HG03095 (cell line): ENCODE data around the gene TRAF3.

Experiments used
- ATAC-seq: cut with Tn5 transposase; IDR thresholded peaks from one replicate; pipeline ENCODE4 v1.9.1; 2021; ENCODE audit warnings: moderate library complexity; ENCODE audit not compliant: unreplicated experiment

Gene TRAF3

DNA sequence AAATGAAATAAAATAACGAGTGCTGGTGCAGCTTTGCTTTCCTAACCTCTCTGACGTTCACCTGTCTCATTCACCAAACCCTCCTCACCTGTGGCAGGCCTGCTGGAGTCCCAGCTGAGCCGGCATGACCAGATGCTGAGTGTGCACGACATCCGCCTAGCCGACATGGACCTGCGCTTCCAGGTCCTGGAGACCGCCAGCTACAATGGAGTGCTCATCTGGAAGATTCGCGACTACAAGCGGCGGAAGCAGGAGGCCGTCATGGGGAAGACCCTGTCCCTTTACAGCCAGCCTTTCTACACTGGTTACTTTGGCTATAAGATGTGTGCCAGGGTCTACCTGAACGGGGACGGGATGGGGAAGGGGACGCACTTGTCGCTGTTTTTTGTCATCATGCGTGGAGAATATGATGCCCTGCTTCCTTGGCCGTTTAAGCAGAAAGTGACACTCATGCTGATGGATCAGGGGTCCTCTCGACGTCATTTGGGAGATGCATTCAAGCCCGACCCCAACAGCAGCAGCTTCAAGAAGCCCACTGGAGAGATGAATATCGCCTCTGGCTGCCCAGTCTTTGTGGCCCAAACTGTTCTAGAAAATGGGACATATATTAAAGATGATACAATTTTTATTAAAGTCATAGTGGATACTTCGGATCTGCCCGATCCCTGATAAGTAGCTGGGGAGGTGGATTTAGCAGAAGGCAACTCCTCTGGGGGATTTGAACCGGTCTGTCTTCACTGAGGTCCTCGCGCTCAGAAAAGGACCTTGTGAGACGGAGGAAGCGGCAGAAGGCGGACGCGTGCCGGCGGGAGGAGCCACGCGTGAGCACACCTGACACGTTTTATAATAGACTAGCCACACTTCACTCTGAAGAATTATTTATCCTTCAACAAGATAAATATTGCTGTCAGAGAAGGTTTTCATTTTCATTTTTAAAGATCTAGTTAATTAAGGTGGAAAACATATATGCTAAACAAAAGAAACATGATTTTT, 128.2 kb downstream of the TRAF3 start:
- no peak for ATAC-seq

DNA sequence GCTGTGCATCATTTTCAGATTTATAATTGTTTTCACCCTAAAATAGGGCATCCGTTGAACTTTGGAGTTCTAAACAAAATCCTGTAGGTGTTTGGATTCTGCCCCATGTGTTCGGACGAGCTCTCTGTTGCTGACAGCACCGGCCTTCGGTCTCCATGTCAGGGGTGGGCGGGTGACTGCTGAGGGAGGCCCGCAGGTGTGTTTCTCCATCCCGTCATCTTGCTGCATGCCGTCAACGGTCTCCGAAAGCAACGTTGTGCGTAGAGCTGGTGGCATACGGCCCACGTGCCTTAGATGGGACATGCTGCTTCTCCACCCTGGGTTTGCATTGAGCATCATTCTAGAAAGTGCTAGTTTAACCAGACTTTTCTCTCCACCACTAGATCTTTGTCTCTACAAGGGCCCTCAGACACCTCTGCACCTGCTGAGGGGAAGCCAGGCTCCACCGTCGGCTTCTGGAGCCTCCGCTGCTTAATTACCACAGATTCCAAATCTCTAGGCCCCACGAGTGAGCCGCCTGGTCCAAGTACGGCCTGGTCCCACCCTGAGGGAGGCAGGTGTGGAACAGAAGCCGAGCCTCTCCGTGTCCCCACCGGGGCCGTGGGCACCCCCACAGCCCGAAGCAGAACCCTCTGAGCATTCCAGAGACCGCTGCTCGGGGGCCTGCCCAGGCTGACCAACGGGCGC, 129.5 kb downstream of the TRAF3 start:
- ATAC-seq, result no peak

DNA sequence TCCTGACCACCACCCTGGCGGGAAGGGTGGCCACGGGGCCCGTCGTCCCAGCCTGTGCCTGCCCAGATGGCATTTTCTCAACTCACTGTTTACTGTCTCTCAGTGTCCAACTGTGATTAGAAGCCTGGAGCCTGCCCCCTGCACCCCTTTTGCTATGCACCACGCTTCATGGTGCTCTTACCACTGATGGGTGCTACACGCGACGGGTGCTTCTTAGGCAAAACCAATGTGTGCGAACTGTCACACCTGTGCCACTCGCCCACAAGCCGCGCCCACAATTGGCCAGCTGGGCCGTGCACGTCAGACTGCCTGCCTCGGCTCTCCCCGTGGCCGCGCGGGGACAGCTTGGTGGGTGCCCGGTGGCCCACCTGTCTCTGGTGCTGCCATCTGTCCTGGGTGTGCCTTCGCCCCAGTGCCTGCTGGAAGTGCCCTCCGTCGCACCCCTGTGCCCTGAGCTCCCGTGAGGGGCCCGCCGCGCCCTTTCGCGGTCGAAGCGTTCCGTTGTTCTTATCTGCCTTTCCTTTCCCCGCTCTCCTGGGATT, 130.1 kb downstream of the TRAF3 start:
- no peak for ATAC-seq

DNA sequence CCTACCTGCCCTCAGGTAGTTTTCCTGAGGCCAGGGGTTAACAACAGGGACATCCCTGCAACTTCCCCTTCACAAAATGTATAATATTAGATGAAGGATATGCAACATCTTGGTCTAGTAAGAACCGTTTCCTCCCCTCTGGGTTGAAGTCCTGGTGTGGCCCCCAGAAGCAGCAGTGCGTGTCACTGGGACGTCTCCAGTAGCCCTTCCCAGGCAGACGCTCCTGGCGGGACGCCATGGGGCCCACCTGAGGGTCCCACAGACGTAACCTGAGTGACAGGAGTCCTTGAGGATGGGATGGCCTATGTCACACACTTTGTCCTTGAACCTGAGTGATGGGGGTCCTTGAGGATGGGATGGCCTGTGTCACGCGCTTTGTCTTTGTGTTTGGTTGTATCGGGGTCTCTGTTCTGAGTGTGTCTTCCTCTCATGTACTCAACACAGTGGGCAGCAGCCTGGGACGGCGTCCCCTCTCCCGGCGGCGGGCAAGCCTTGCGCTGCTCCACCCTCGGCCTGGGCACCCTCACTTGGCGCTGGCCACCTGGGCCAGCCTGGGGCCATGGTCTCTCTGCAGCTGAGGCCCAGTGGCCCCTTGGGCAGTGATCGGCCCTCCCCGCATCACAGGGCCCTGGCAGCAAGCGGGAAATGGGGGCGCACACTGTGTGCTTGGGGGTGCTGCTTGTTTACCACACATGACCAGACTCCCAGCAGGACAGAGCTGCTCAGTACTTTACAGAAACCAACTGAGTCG, 130.9 kb downstream of the TRAF3 start:
- ATAC-seq, result no peak

DNA sequence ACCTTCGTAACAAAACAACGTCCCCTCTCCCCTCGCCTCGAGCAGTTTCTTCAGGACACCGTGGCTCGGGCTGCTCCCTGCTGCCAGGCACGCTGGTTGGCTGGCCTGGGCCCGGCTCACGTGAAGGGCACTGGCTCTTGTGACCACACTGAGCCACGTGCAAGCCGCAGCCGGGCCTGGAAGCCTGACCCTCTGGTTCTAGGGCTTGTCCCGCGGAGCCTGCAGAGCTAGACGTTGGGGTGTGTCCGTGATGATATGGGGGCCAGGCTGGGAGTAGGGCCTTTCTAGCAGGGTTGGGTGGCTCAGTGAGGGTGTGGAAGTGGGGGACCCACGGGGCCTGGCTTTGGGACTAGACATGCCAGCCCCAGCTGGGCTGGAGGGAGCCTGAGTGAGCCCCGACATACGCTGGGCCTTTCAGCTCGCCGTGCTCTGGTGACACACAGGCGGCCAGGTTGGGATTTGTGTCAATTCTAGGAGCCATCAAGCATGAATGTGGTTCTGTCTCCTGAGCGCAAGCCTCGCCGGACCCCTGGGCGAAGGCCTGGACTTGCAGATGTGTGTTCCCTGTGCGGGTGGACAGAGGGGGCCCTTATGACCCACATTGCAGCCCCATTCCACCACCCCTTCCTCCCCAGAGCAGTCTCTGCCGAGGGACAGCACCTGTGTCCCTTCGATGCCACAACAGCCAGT, 131.7 kb downstream of the TRAF3 start:
- no peak for ATAC-seq

DNA sequence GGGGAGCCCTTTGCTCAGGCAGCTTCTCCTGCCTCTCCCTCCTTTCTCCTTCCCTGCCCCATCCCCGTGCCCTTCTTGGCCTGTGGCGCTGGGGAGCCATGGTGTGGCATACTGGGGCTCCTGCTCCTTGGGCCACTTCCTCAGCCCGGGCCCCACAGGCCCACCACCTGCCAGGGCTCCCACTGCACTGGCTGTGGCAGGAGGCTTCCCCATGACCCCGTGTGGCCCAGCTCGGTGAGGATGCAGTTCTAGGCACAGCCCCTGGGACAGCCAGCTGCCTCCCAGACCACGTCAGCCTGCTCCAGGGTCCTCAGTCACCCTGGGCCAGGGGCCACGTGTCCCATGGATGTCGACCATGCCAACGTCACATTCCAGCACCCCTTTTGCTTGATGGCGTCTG, 132.2 kb downstream of the TRAF3 start:
- no peak for ATAC-seq

DNA sequence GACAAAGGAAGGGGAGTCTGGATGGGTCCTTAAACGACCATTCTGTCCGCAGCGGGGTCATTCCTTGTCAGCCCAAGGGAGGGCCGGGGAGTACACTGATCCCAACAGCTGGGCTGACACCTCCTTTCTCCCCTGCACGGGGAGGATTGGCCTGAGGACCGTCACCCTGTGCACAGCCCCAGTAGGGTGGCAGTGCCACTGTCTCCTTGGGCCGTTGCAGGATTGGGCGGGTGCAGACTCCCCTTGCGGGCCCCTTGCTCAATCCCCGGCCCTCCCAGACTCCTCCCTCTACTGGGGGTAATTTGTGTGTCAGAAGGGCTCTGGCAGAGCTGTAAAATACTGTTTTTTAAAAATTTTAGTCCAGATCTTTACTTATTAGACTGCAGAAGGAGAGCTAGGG, 132.7 kb downstream of the TRAF3 start:
- no peak for ATAC-seq

DNA sequence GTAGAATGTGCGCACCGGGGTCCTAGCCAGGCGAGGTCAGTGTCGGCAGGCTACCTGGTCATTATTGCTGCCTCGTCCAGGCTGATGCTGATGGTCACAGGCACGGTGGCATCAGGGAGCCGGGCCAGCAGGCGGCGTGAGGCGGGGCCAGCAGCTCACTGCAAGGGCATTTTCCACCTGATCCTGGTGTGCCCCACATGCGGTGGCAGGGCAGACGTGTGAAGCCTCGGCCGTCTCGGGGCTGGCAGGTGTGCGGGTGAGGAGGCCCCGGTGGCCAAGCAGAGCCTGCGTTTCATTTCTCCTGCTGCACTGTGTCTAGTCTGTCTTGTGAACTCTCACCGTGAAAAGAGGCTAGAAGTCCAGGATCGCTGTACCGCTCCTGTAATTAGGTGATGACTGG, 133.2 kb downstream of the TRAF3 start:
- ATAC-seq, result no peak

DNA sequence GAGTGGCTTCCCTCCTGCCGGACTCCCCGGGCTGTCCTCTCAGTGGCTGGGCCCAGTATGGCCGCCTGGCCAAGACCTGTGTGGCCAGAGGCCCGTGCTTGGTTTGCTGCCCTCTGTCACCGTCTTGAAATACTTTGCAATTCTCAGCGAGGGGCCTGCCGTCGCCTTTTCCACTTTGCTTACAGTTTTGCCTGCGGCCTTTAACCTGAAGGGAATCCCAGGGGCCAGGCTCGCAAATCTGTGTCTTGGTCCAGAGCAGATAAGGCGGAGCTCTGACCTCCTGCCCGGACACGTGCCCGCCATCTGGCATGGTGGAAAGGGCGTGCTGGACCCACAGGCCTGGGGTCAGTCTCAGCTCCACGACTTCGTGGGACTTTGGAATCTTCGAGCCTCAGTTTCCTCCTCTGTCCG, 134.3 kb downstream of the TRAF3 start:
- ATAC-seq, result no peak

DNA sequence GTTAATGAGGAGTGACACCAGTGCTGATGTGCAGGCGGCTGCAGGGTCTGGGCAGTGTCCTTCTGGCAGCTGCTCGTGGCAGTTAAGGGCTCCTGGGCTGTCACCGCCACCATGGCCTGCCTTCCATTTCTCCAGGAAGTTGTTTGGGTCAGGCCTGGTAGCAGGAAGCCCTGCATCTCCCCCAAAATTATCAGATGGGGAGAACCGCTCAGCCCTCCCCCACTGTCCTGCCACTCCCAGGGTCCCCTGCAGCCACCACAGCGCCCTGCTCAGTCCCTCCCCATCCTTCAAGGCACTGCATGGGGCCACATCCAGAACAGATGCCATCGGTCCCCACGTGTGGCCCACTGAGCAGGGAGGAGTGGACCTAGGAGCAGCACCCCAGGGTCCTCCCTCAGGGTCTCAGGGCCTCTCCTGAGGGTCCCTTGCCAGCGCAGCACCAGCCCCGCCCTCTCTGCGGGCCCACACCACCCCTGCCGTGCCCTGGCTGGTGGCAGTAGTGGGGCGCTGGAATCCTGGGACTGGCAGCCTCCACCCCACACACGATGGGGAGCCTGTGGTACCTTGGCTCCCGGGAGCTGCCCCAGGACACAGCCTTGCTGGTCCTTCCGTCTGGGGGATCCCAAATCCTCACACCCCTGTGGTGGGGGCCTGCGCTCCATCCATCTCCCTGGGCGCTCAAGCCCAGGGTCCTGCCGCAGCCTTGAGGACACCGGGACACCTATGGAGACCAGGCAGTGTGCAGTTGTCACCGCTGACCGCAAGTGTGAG, 134.9 kb downstream of the TRAF3 start:
- ATAC-seq, result no peak

DNA sequence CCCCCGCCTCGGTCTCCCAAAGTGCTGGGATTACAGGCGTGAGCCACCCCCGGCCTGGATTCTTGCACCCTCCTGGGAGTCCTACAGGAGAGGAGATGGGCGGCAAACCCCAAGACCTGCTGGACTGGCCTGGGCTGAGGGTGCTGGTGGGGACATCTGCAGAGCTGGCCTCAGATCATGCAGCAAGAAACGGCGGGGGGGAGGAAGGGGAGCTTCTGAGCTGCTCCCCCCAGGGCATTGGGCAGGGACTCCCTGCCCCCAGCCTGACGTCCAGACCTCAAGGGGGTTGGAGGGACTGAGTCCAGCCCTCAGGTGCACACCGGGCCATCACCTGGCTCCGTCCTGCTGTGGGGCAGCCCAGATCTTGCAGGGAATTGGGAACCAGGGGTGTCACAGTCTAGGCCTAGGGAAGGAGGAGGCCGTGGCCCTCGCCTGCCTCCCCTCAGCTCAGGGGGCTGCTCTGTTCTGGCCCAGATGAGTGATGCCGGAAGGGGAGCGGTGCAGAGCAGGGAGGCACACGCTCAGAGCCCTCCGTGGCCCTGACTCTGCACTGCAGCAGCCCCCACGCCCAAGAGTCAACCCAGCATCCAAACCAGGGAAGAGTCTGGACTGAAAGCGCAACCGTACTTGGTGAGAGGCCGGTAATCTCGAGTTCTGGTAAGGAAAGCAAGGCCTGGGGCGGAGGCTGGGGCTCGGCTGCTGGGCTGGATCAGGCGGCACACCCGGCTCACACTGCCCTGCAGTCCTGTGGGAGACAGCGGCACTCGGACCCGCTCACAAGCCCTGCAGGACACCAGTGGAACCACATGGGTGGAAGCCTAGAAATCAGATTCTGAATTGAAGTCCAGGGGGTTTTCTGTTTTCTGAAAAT, 136.3 kb downstream of the TRAF3 start:
- no peak for ATAC-seq

DNA sequence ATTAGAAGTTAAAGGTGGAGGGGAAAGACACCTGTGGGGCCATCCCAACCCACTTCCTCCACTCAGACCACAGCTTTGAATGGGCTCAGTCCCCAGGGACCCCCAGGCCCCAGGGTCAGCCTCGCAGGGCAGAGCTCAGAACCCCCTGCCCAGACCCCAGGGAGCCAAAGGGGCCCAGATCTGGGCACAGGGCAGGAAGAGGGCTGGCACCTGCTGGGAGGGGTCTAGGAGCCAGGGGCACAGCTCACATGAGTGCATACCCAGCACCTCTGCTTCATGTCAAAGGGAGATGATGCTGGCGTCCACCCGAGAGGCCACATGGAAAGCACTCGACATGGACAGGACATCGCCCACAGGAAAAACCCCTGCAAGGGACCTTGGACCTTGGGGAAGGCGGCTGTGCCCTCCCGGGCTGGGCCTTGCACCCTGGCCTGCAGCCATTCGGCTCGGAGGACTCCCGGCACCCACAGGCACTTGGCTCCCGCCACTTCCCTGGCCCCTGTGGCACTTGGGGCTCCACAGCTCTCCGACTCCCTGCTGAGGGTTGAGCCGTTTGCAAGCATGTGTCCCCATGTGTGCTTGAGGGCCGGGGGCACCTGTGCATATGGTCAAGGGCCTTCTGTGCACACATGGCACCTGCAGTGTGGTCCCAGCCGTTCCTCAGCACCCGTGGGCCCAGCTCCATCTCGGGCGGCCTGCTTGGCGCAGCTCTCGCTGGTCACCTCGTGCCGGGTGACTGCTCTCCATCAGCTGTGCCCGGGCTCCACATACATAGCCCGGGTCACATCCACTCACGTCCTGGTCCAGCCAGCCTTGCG, 137.4 kb downstream of the TRAF3 start:
- no peak for ATAC-seq

DNA sequence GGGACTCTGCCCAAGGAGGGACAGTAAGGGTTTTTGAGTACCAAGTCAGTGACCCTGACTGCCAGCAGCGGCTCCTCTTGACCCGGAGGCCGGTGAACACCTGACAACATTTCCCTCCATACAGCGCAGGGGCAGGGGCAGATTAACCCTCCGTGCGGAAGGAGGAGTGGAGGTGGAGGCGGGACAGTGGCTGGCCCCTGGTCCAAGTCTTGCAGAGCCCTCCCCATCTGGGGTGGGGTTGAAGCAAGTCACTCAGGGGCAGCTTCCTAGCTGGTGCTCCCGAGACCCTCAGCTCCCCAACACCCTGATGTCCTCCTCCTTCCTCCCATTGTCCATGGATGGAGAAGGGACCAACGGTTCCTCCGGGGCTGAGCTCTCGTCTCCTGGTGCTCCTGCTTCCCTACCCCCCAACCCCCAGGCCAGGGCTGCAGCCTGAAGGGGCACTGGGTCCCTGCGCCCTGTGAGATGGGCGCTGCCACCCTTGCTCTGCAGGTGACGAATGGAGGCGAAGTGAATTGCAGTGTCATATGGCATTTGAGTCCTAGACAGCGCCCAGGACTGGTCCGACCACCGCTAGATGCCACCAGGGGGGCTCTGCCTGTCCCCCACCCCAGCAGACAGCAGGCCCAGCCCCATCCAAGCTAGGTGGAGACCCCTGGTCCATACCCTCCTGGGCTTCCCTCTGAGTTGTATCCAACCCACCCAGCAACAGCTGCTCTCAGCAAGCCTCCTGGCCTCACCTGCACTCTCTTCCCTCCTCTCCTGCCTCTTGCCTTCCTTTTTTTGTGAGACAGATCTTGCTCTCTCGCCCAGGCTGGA, 138.3 kb downstream of the TRAF3 start:
- no peak for ATAC-seq

DNA sequence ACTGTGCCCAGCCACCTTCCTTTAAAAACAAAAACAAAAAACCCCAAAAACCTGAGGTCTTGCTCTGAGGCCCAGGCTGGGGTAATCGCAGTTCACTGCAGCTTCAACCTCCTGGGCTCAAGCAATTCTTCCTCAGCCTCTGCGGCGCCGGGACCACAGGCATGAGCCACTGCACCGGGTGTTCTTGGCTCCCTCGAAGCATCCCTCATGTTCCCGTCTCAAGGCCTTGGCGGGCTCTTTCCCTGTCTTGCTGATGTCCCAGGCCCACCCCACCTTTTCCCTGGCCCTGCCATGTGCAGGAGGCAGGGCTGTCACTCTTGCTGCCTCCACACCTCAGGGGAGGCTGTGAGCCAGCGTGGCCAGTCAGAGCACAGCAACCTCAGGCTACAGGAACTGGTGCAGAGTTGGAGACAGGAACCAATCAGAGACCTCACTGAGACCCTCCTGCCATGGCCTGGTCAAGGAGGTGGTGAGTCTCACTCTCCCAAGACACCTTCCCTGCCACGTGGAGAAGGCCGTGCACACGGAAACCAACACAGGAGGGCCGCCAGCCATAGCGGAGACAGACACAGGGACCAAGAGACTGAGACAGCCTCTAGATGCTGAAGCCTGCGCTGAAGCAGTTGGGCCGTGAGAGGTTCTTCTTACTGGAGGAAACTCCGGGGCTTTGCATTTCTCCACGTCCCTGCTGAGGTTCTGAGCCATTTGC, 139.3 kb downstream of the TRAF3 start:
- ATAC-seq, result no peak

DNA sequence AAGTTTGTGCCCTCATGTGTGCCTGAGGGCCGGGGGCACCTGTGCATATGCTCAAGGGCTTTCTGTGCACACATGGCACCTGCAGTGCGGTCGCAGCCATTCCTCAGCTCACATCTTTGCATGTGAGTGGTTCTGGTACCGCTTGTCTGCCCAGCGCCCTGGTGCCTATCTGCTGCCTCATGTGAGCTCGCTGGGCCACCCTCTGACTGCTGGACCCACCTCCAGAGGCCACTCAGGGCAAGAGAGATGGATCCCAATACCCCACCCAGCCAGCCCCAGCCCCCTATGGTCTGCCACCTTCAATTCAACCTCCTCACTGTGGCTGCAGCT, 139.8 kb downstream of the TRAF3 start:
- ATAC-seq, result no peak

DNA sequence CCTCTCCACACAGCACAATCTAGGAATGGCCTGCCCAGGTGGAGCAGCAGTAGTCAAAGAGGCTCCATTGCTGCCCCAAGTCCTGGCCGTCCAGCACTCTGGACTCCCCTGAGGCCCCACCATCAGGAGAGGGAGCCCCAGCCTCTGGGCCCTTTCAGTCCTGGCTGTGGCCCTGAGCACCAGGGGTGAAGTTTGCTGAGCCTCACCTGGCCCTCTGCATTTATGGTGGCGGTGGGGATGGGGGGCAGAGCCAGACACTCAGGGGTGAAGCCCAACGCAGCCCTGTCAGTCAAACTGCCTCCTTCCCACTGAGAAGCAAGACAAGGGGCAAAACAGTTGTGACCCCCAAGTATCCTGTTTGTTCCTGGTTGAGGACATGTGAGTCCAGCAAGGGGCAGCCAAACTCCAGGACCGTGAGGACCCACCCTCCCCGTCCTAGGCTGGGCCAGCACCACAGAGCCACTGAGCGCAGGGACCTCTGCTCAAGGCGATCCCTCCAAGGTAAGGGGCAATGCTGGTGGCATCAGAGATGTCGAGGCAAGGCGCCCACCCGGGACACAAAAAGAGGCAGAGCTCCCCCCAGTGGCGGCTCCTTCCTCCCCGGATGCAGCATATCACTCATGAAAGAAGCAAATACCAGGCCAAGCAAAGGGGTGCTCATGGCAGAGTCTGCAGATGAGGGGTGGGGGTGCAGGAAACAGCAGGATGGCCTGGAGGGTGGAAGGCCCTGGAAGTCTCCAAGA, 140.4 kb downstream of the TRAF3 start:
- no peak for ATAC-seq
